Astrocyte (in vitro differentiated cells and primary cell): ENCODE measurements around the gene DGKI. TPM values are rescaled to one million over a fixed set of nuclear protein-coding genes. Genes with fewer than 3 reads are reported as not detected.
A peak's percentile ranks its signal among the peaks of the same experiment; 100 is the strongest.

Experiments
- DNase-seq: peaks from one replicate; pipeline ENCODE4 v3.0.0-alpha.2; 2010; ENCODE audit warnings: low read depth
- FAIRE-seq: peaks from 2 replicates; lab custom pipeline; 2011; peaks lifted over from hg19 to GRCh38; lab: Jason Lieb, UNC
- H2AFZ ChIP-seq: 2 replicates; pipeline ENCODE4 v1.6.0; 2012; ENCODE audit warnings: low read depth, low read length, inconsistent platforms
- H3K27ac ChIP-seq: 2 replicates; pipeline ENCODE4 v1.5.1; 2011; ENCODE audit warnings: low read depth, low read length, inconsistent platforms
- H3K27me3 ChIP-seq: 2 replicates; pipeline ENCODE4 v1.6.0; 2011; ENCODE audit warnings: low read length, inconsistent platforms; ENCODE audit not compliant: insufficient read depth
- H3K36me3 ChIP-seq: 2 replicates; pipeline ENCODE4 v1.5.1; 2011; ENCODE audit warnings: low read length, inconsistent platforms; ENCODE audit not compliant: insufficient read depth
- H3K4me1 ChIP-seq: 2 replicates; pipeline ENCODE4 v1.5.1; 2011; ENCODE audit warnings: low read length, inconsistent platforms; ENCODE audit not compliant: insufficient read depth
- H3K4me2 ChIP-seq: 2 replicates; pipeline ENCODE4 v1.6.0; 2012; ENCODE audit warnings: low read length, inconsistent platforms
- H3K4me3 ChIP-seq: 2 replicates; pipeline ENCODE4 v1.5.1; 2011; ENCODE audit warnings: low read depth, mild to moderate bottlenecking, low read length, inconsistent platforms; ENCODE audit not compliant: insufficient read depth
- H3K79me2 ChIP-seq: 2 replicates; pipeline ENCODE4 v1.6.0; 2012; ENCODE audit warnings: mild to moderate bottlenecking, low read length, inconsistent platforms; ENCODE audit not compliant: insufficient read depth
- H3K9ac ChIP-seq: 2 replicates; pipeline ENCODE4 v1.6.0; 2012; ENCODE audit warnings: mild to moderate bottlenecking, low read length, inconsistent platforms
- H3K9me3 ChIP-seq: 2 replicates; pipeline ENCODE4 v1.5.1; 2012; ENCODE audit warnings: low read depth, mild to moderate bottlenecking, low read length, inconsistent platforms; ENCODE audit not compliant: insufficient read depth
- H4K20me1 ChIP-seq: 2 replicates; pipeline ENCODE4 v1.6.0; 2012; ENCODE audit warnings: low read length, inconsistent platforms; ENCODE audit not compliant: insufficient read depth
- H3K27ac Mint-ChIP-seq: one replicate; pipeline ENCODE4 v1.8.0; 2021; ENCODE audit warnings: mild to moderate bottlenecking, mixed read lengths; ENCODE audit not compliant: unreplicated experiment
- H3K27me3 Mint-ChIP-seq: one replicate; pipeline ENCODE4 v1.8.0; 2021; ENCODE audit warnings: low read depth, mixed read lengths; ENCODE audit not compliant: unreplicated experiment
- H3K36me3 Mint-ChIP-seq: one replicate; pipeline ENCODE4 v1.8.0; 2021; ENCODE audit warnings: low read depth, mixed read lengths; ENCODE audit not compliant: unreplicated experiment
- H3K4me1 Mint-ChIP-seq: one replicate; pipeline ENCODE4 v1.8.0; 2021; ENCODE audit warnings: low read depth, mixed read lengths; ENCODE audit not compliant: unreplicated experiment
- H3K4me3 Mint-ChIP-seq: one replicate; pipeline ENCODE4 v1.8.0; 2021; ENCODE audit warnings: mild to moderate bottlenecking, moderate library complexity, mixed read lengths; ENCODE audit not compliant: unreplicated experiment
- H3K9me3 Mint-ChIP-seq: one replicate; pipeline ENCODE4 v1.8.0; 2021; ENCODE audit warnings: mild to moderate bottlenecking, mixed read lengths; ENCODE audit not compliant: unreplicated experiment
- CTCF ChIP-seq: IDR thresholded peaks from 2 replicates; pipeline ENCODE4 v1.5.1; 2011; ENCODE audit warnings: low read depth, mild to moderate bottlenecking, inconsistent platforms, low read length, moderate library complexity; ENCODE audit not compliant: insufficient read depth
- EZH2 ChIP-seq: IDR thresholded peaks from 2 replicates; pipeline ENCODE4 v1.6.1; 2012; ENCODE audit warnings: mild to moderate bottlenecking, low read length, inconsistent platforms; ENCODE audit not compliant: insufficient read depth
- total RNA-seq: library from RNA; stranded (reverse); gene quantifications from 2 replicates; pipeline ENCODE4 v1.2.1, GENCODE V29; 2021

The DGKI gene
- total RNA-seq, 1 donor from 2014 or later = 6.3 TPM

- H3K9me3 Mint-ChIP-seq = peaks cover 4% of the 10 kb centered on the region
- peak overlapping the region; percentile 96 for H3K27ac ChIP-seq
- peak; percentile 94 for DNase-seq
Observed at GRCh38 chr7:137681657-137682562, 164.9 kb downstream of the DGKI start.

GRCh38 chr7:137674551-137675409 lies 172.0 kb downstream of the DGKI start:
- FAIRE-seq (no peak), DNase-seq (no peak)
- H3K4me1 ChIP-seq = peaks cover 15% of the 10 kb centered on the region
- Mint-ChIP-seq H3K27ac (no peak overlapping the region), H3K4me1 (peaks cover 10% of the 10 kb centered on the region), H3K4me3 (no peak overlapping the region), H3K36me3 (peaks cover 6% of the 10 kb centered on the region), H3K27me3 (no peaks in the 10 kb centered on the region), H3K9me3 (no peaks in the 10 kb centered on the region)
- H3K9me3 ChIP-seq = no peaks in the 10 kb centered on the region
- H3K27ac ChIP-seq = no peak overlapping the region
- no peaks in the 10 kb centered on the region for H3K36me3 ChIP-seq
- H3K79me2 ChIP-seq = no peaks in the 10 kb centered on the region
- H3K9ac ChIP-seq = no peak overlapping the region
- H4K20me1 ChIP-seq = no peaks in the 10 kb centered on the region
- no peaks in the 10 kb centered on the region for H3K27me3 ChIP-seq
- no peak overlapping the region for H3K4me2 ChIP-seq
- H2AFZ ChIP-seq = no peak overlapping the region
- TF ChIP-seq CTCF (no peak), EZH2 (no peak)
- no peak overlapping the region for H3K4me3 ChIP-seq

More at GRCh38 chr7:137681657-137682562, 164.9 kb downstream of the DGKI start:
- Histone ChIP-seq H3K4me3 (peak overlapping the region; percentile 7), H3K4me2 (peak overlapping the region; percentile 54), H3K4me1 (peaks cover 28% of the 10 kb centered on the region), H3K9ac (peak overlapping the region; percentile 69), H3K36me3 (no peaks in the 10 kb centered on the region), H2AFZ (no peak overlapping the region), H3K27me3 (no peaks in the 10 kb centered on the region), H3K79me2 (no peaks in the 10 kb centered on the region), H4K20me1 (no peaks in the 10 kb centered on the region), H3K9me3 (no peaks in the 10 kb centered on the region)
- peaks cover 4% of the 10 kb centered on the region for H3K36me3 Mint-ChIP-seq
- peak overlapping the region; percentile 97 for H3K27ac Mint-ChIP-seq
- no peak for TF ChIP-seq EZH2
- no peak for TF ChIP-seq CTCF
- peak; percentile 86 for FAIRE-seq
- H3K27me3 Mint-ChIP-seq = no peaks in the 10 kb centered on the region
- H3K4me3 Mint-ChIP-seq = no peak overlapping the region
- peaks cover 42% of the 10 kb centered on the region for H3K4me1 Mint-ChIP-seq
